K562 (cell line): ENCODE data around the gene CPN2. TPM values are rescaled to one million over a fixed set of nuclear protein-coding genes. Genes with fewer than 3 reads are reported as not detected.

Source experiments
- AFF1 ChIP-seq, 2 experiments: fragments of 450-650 bp; IDR thresholded peaks; 2 replicates each; pipeline ENCODE4 v1.6.1; 2018; ENCODE audit warnings: mild to moderate bottlenecking in 2 of 2, low read depth in 1 of 2; ENCODE audit not compliant: partially characterized antibody in 2 of 2
- BACH1 ChIP-seq: fragments of 200-800 bp; sonication (Bioruptor generic); IDR thresholded peaks from 2 replicates; pipeline ENCODE4 v1.6.1; 2016; ENCODE audit warnings: missing genetic modification characterization, missing compliant biosample characterization
- CTCF ChIP-seq, 3 experiments: IDR thresholded peaks in 2 of 3; conservative IDR thresholded peaks in 1 of 3; 2 replicates each; pipeline ENCODE4 v1.5.1; 2011 to 2012; ENCODE audit warnings: low read length in 3 of 3, mild to moderate bottlenecking in 3 of 3, control low read depth in 2 of 3, improper control_type of control experiment in 1 of 3, inconsistent platforms in 1 of 3, low read depth in 1 of 3, mixed read lengths in 1 of 3, moderate library complexity in 1 of 3; ENCODE audit not compliant: insufficient read depth in 2 of 3
- FOSL1 ChIP-seq: fragments of 200-800 bp; sonication (Bioruptor generic); conservative IDR thresholded peaks from 2 replicates; pipeline ENCODE4 v1.6.1; 2016; ENCODE audit warnings: missing genetic modification characterization, missing compliant biosample characterization
- GTF2A2 ChIP-seq: IDR thresholded peaks from 2 replicates; pipeline ENCODE4 v1.6.1; 2016; ENCODE audit warnings: mild to moderate bottlenecking, missing genetic modification characterization, missing compliant biosample characterization
- GTF2B ChIP-seq: IDR thresholded peaks from 2 replicates; pipeline ENCODE4 v1.6.1; 2011; ENCODE audit not compliant: insufficient read length; ENCODE audit errors: extremely low read depth
- HDAC1 ChIP-seq, 2 experiments: fragments of 450-650 bp; IDR thresholded peaks; 2 replicates each; pipeline ENCODE4 v1.6.1; 2016 to 2017; ENCODE audit warnings: inconsistent platforms in 1 of 2, mild to moderate bottlenecking in 1 of 2, moderate library complexity in 1 of 2
- HDGF ChIP-seq: fragments of 450-650 bp; IDR thresholded peaks from 2 replicates; pipeline ENCODE4 v1.6.1; 2016
- HMG20A ChIP-seq: fragments of 450-650 bp; formaldehyde crosslinking; conservative IDR thresholded peaks from 2 replicates; pipeline ENCODE4 v1.4.0; 2020; ENCODE audit warnings: mild to moderate bottlenecking, mixed read lengths
- HMG20B ChIP-seq: fragments of 250-450 bp; sonication (Bioruptor Pico); IDR thresholded peaks from 2 replicates; pipeline ENCODE4 v1.5.0; 2021; ENCODE audit warnings: mild to moderate bottlenecking
- MIER1 ChIP-seq: fragments of 450-650 bp; IDR thresholded peaks from 2 replicates; pipeline ENCODE4 v1.6.1; 2016; ENCODE audit warnings: antibody characterized with exemption, mild to moderate bottlenecking, low read depth
- NCOR1 ChIP-seq: fragments of 450-650 bp; IDR thresholded peaks from 2 replicates; pipeline ENCODE4 v1.6.1; 2016; ENCODE audit warnings: mild to moderate bottlenecking, moderate library complexity
- NRF1 ChIP-seq, 2 experiments: fragments of 450-650 bp; IDR thresholded peaks in 1 of 2; conservative IDR thresholded peaks in 1 of 2; 2 replicates each; pipeline ENCODE4 v1.6.1; 2014; ENCODE audit warnings: mild to moderate bottlenecking in 2 of 2
- TCF3 ChIP-seq: sonication (generic); formaldehyde crosslinking; IDR thresholded peaks from 2 replicates; pipeline ENCODE4 v1.4.0; 2020; ENCODE audit warnings: mild to moderate bottlenecking, missing genetic modification reagents
- XRCC3 ChIP-seq: fragments of 450-650 bp; IDR thresholded peaks from 2 replicates; pipeline ENCODE4 v1.6.1; 2017; ENCODE audit warnings: mild to moderate bottlenecking, moderate library complexity
- XRCC5 ChIP-seq: fragments of 200-400 bp; formaldehyde crosslinking; IDR thresholded peaks from 2 replicates; pipeline ENCODE4 v1.6.1; 2017; ENCODE audit warnings: low read depth, mild to moderate bottlenecking, low read length
- ZBTB2 ChIP-seq: fragments of 450-650 bp; IDR thresholded peaks from 2 replicates; pipeline ENCODE4 v1.6.1; 2016; ENCODE audit warnings: antibody characterized with exemption
- ZNF146 ChIP-seq: IDR thresholded peaks from one replicate; pipeline ENCODE4 v1.6.1; 2018; ENCODE audit warnings: missing compliant biosample characterization; ENCODE audit not compliant: unreplicated experiment
- ZNF280B ChIP-seq: fragments of 250-450 bp; sonication (Bioruptor Pico); IDR thresholded peaks from 2 replicates; pipeline ENCODE4 v1.5.1; 2021; ENCODE audit warnings: mild to moderate bottlenecking
- ZNF282 ChIP-seq: sonication (generic); formaldehyde crosslinking; IDR thresholded peaks from 2 replicates; pipeline ENCODE4 v1.8.1; 2023; ENCODE audit warnings: missing genetic modification reagents
- polyA plus RNA-seq, 8 experiments: library from polyadenylated mRNA; depleted of rRNA in 4 of 8; stranded (reverse) in 5 of 8; unstranded in 3 of 8; fragments of >200 nt; fragmentation: Nextera tagmentation in 2 of 8; fragmentation: Illumina TruSeq in 1 of 8; extraction: Ambion mirVana in 2 of 8; extraction: Trizol in 1 of 8; gene quantifications; 2 replicates each; pipeline versions ENCODE4 v1.2.1 to v1.2.3, GENCODE V29; 2011 to 2014; ENCODE audit warnings: inconsistent platforms in 1 of 8, missing spikeins in 1 of 8
- total RNA-seq, 7 experiments: library from RNA; depleted of rRNA in 6 of 7; stranded (reverse); fragments of >200 nt in 6 of 7; fragmentation: Illumina TruSeq in 2 of 7; extraction: Trizol in 2 of 7; gene quantifications; 2 replicates each; pipeline versions ENCODE4 v1.2.1 to v1.2.3, GENCODE V29; 2011 to 2021; ENCODE audit warnings: low replicate concordance in 1 of 7

The CPN2 gene
- total and polyA plus RNA-seq, 9 of the 15 experiments (the other 6 are each of a cell fraction or from before 2014, with no cell fraction given): not detected

GRCh38 chr3:194328053-194328657 is 23.0 kb downstream of the CPN2 start (continued):
- TF ChIP-seq NCOR1 (no peak), HDGF (no peak), ZBTB2 (peak; percentile 17; the same call in 1 of the 2 replicates), CTCF (IDR thresholded peaks at IDR 0.05 in 2 of 3, conservative IDR thresholded peaks at IDR 0.05 in 1 of 3; ENCODE audit: insufficient read depth in 2 of 3, low read depth in 1 of 3, low read length in 3 of 3) (no peak), XRCC3 (no peak), BACH1 (tag) (no peak), HMG20B (CRISPR knock-in tag) (no peak), GTF2B (no peak), GTF2A2 (tag) (no peak), AFF1 (IDR thresholded peaks at IDR 0.05; ENCODE audit: low read depth in 1 of 2, partially characterized antibody in 2 of 2) (no peak), XRCC5 (peak; percentile 13; the same call in 1 of the 2 replicates), NRF1 (conservative IDR thresholded peaks at IDR 0.05 in 1 of 2, IDR thresholded peaks at IDR 0.05 in 1 of 2) (peak; percentile 77 to 82), HMG20A (no peak), FOSL1 (tag) (peak; percentile 57), HDAC1 (IDR thresholded peaks at IDR 0.05) (peak in 1 of 2 experiments; percentile 15; a peak in 1 of 4 replicates), MIER1 (no peak), ZNF280B (CRISPR knock-in tag) (no peak), ZNF282 (CRISPR knock-in tag) (no peak), TCF3 (no peak), ZNF146 (CRISPR knock-in tag) (no peak)
